NCI-H1694 (cell line): ENCODE results near the gene NMNAT2.
A peak's percentile ranks its signal among the peaks of the same experiment; 100 is the strongest.
"Not testable (repeated sequence)": the region's sequence is repeated elsewhere in the genome, so short reads cannot be mapped to it uniquely, and the experiment has no call there.

Source experiments
- DNase-seq: peaks from one replicate; lab custom pipeline; 2025; lab: John Stamatoyannopoulos, UW

The NMNAT2 gene

DNA sequence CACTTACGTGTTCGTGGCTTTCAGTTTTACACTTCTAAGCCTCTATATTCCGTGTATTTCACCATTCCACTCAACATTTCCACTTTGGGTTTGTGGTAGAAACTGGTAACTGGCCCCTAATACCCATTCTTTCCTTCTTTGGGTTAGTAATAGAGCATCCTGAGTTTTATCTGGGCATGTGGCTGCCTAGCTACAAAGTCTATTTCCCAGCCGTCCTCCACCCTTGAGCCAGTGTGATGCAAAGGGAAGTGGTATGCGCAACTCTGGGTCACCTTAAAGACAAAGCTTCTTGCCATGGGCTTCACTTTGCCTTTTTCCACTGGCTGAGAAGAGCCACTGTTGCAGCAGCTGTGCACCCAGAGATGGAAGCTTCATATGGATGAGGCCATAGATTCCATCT is 158.3 kb downstream of the NMNAT2 start:
- DNase-seq, result no peak

- no peak for DNase-seq
These were observed 163.1 kb downstream of the NMNAT2 start for GRCh38 chr1:183255073-183255472.

GRCh38 chr1:183251959-183252450 is 166.2 kb downstream of the NMNAT2 start:
- DNase-seq, result no peak

GRCh38 chr1:183251101-183251958 is 166.8 kb downstream of the NMNAT2 start:
- DNase-seq, result no peak

DNA sequence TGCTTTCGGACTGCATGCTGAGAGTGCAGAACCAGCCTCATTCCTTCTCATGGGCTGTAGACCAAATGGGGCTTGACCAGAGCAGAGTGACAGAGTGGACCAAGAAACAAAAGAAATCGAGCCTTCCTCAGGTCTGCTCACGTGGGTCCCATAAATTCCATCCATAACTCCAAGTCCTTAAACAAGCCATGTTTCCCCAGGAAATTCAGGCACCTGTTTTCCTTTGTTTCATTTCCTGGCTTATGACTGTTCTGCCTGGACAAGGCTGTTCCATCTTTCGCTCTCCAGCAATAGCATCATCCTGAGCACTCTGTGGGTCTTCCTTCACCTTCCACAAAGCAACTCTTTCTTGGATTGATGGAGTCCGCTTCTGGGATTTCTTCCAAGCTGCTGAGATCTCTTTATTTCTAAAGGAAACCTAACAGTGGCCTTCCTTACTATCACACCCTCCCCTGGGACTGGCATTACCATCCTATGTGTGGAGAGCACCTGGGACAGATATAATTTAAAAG is 168.2 kb downstream of the NMNAT2 start:
- DNase-seq, result no peak

GRCh38 chr1:183248989-183249691 is 169.0 kb downstream of the NMNAT2 start:
- no peak for DNase-seq

GRCh38 chr1:183247931-183248330 is 170.2 kb downstream of the NMNAT2 start:
- DNase-seq, result no peak

DNA sequence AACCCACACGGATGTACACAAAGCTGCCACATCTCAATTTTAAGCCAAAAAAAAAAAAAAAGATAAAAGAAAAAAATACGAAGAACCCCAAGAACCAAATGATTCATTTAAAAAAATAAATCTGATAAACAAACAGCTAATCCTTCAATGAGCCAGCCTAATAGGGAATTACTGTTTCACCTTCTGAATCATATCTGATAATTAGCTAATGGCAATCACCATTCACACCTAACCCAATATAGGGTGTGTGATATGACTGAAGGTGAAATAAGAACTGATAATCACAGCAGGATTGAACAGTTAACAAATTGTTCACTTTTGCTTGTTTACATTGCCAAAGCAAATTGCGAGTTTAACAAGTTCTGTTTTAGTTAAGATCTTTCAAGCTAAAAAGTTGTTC is 170.7 kb downstream of the NMNAT2 start:
- no peak for DNase-seq

DNA sequence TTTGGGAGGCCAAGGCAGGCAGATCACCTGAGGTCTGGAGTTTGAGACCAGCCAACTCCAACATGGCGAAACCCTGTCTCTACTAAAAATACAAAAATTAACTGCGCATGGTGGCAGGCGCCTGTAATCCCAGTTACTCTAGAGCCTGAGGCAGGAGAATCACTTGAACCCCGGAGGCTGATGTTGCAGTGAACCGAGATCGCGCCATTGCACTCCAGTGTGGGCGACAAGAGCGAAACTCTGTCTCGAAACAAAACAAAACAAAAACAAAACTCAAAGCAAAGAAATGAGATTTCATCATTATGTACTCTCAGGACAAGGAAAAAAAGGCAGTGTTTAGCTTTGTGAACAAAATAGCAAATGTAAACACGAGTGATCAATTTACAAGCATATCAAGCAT is 171.1 kb downstream of the NMNAT2 start:
- DNase-seq, result no peak

GRCh38 chr1:183246436-183246835 is 171.7 kb downstream of the NMNAT2 start:
- no peak for DNase-seq

DNA sequence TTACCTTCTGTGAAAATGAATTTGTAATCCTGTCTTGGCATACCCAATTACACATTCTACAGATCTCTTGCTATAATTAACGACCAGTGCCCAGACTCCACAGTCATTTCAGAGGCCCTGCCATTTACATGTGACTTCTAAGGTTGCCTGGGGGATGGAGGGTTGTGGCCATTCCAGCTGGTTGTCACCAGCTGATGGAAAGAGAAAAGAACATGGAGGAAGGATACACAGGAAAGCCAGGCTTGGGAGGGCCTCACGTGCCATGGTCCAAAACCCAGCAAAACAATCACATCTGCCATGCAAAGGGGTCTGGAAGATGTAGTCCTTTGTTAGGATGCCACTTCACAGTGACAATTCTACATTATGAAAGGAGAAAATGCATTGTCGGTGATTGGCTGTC is 172.8 kb downstream of the NMNAT2 start:
- DNase-seq, result no peak

DNA sequence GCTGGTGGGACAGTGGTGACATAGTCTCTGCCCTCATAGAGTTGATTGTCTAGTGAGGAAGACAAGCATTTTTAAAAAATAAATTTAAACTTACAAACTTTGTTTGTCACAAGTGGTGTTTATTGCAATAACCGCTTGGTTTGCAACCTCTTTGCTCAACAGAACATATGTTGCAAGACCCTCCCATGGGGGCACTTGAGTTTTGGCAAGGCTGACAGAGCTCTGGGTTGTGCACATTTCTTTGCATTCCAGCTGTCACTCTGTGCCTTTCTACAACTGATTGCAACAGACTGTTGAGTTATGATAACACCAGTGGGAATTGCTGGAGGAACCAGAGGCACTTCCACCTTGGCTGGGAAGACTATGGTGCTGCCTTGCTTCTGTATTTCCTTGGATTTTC is 173.7 kb downstream of the NMNAT2 start:
- peak; percentile 98 for DNase-seq

GRCh38 chr1:183243161-183244050 is 174.8 kb downstream of the NMNAT2 start:
- no peak for DNase-seq

GRCh38 chr1:183242556-183242955 is 175.6 kb downstream of the NMNAT2 start:
- DNase-seq, result no peak

GRCh38 chr1:183241471-183241870 is 176.7 kb downstream of the NMNAT2 start:
- DNase-seq, result no peak

DNA sequence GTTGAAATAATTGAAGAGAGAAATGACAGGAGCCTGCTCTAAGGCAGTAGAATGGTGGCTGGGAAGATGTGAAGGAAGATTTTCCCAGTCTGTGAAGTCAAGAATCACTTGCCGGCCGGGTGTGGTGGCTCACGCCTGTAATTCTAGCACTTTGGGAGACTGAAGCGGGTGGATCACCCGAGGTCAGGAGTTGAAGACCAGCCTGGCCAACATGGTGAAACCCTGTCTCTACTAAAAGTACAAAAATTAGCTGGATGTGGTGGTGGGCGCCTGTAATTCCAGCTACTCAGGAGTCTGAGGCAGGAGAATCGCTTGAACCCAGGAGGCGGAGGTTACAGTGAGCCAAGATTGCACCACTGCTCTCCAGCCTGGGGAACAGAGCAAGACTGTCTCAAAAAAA is 177.3 kb downstream of the NMNAT2 start:
- not testable (repeated sequence) for DNase-seq

DNA sequence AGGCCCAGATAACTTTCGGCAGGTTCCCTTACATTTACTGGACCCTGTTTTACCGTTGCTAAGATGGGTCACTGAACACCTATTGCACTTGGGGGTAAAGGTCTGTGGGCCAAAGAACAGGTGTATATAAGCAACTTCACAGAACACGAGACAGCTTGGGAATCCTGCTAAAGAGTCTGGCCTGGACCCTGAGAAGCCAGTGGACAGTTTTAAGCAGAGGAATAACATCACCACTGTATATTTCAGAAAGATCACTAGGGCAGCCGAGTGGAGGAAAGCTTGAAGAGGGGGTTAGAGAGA is 177.7 kb downstream of the NMNAT2 start:
- no peak for DNase-seq

DNA sequence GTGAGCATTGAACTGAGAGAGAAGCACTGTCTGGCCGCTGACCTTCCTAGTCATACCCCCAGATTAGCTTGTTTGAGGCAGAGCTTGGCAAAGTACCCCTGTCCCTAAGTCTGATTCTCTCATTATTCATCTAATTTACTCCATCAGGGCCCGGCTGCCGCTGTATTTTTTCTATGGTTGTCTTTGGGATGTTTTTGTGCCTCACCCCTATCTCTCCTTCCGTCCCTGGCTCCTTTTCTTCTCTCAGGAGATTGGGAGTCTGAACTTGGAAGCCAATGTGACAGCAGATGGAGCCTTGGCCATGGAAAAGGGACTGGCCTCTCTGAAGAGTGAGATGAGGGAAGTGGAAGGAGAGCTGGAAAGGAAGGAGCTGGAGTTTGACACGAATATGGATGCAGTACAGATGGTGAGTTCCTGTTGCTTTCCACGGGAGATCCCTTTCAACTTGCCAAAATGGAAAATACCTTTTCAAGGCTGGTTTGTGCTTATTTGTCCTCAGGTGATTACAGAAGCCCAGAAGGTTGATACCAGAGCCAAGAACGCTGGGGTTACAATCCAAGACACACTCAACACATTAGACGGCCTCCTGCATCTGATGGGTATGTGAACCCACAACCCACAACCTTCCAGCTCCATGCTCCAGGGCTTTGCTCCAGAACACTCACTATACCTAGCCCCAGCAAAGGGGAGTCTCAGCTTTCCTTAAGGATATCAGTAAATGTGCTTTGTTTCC is 178.2 kb downstream of the NMNAT2 start:
- DNase-seq, result peak; percentile 8

DNA sequence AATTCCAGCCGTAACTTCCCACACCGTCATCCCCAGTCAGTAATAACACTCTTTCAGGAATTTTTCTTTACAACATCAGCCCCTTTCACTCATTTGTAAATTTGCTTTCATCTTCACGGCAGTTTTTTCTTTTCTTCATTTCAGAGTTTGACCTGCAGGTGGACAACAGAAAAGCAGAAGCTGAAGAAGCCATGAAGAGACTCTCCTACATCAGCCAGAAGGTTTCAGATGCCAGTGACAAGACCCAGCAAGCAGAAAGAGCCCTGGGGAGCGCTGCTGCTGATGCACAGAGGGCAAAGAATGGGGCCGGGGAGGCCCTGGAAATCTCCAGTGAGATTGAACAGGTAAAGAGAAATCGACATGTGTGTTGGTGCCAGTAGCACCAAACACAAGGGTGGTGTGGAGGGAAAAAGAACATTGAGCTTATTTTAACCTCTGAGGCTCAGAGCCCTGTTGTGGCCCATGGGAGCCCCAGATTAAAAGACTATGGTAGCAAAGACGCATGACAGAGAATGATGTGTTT is 178.9 kb downstream of the NMNAT2 start:
- no peak for DNase-seq

DNA sequence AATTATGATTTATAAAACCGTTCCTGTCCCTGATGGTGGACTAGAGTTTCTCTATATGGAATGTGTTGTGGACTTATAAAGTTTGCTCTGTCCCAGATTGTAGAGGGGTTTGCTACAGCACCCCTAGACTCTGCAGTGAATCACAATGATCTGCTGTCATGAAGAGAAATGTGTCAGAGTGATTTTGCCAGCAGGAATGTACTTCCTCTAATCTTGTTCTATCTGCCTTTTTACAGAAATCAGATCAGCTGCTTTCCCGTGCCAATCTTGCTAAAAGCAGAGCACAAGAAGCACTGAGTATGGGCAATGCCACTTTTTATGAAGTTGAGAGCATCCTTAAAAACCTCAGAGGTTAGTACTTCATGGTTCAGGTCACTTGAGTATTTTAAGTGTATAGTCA is 180.1 kb downstream of the NMNAT2 start:
- no peak for DNase-seq

GRCh38 chr1:183237046-183237445 is 181.1 kb downstream of the NMNAT2 start:
- no peak for DNase-seq
